Nucleus accumbens (tissue), 56 donors: ENCODE results near the gene SCYL1.
"Not testable (repeated sequence)": the region's sequence is repeated elsewhere in the genome, so short reads cannot be mapped to it uniquely, and the experiment has no call there.

Experiments
- DNase-seq, 56 donors: peaks; one replicate each; lab custom pipeline; 2025; lab: John Stamatoyannopoulos, UW

The SCYL1 gene

GRCh38 chr11:65504674-65505465, 20.0 kb upstream of the SCYL1 start:
- peak in 2 of 56 donors; percentile 36 to 58 for DNase-seq

GRCh38 chr11:65505466-65506289, 19.2 kb upstream of the SCYL1 start:
- peak in 2 of 56 donors; percentile 37 to 58 for DNase-seq

- no peak for DNase-seq
Observed at GRCh38 chr11:65506290-65506771, 18.6 kb upstream of the SCYL1 start.

GRCh38 chr11:65506772-65507505, 17.9 kb upstream of the SCYL1 start:
- peak in 19 of 56 donors; percentile 42 to 93 (median 62) for DNase-seq

GRCh38 chr11:65512311-65512710, 12.6 kb upstream of the SCYL1 start:
- DNase-seq: not testable (repeated sequence)

GRCh38 chr11:65516135-65516968, 8.5 kb upstream of the SCYL1 start:
- DNase-seq: no peak

- not testable (repeated sequence) for DNase-seq
Observed at GRCh38 chr11:65518941-65519549, 5.8 kb upstream of the SCYL1 start.

- not testable (repeated sequence) for DNase-seq
Observed at GRCh38 chr11:65521777-65522521, 2.9 kb upstream of the SCYL1 start.

- DNase-seq: peak in 21 of 56 donors; percentile 8 to 73 (median 35)
Observed at GRCh38 chr11:65522718-65523630, 1.9 kb upstream of the SCYL1 start.

GRCh38 chr11:65523631-65523968, 1.3 kb upstream of the SCYL1 start:
- DNase-seq: not testable (repeated sequence)

GRCh38 chr11:65524014-65524740, 706 bp upstream of the SCYL1 start:
- peak in 9 of 56 donors; percentile 18 to 43 (median 38) for DNase-seq

GRCh38 chr11:65525546-65526480, 930 bp downstream of the SCYL1 start:
- no peak for DNase-seq

- DNase-seq: no peak
Observed at GRCh38 chr11:65526744-65527143, 1.9 kb downstream of the SCYL1 start.

- DNase-seq: no peak
Observed at GRCh38 chr11:65528819-65529350, 4.0 kb downstream of the SCYL1 start.

- DNase-seq: no peak
Observed at GRCh38 chr11:65529475-65530156, 4.7 kb downstream of the SCYL1 start.
